C4-2B (cell line): ENCODE data around the gene PTP4A2.

Source experiments
- H3K27ac ChIP-seq: fragments of 450-650 bp; 2 replicates; pipeline ENCODE4 v1.5.1; 2017
- CTCF ChIP-seq: fragments of 450-650 bp; conservative IDR thresholded peaks from 2 replicates; pipeline ENCODE4 v1.5.1; 2017; ENCODE audit warnings: mild to moderate bottlenecking
- ZFX ChIP-seq: fragments of 450-650 bp; IDR thresholded peaks from 2 replicates; pipeline ENCODE4 v1.6.1; 2017

Gene PTP4A2

GRCh38 chr1:31913968-31914367 is 24.2 kb downstream of the PTP4A2 start:
- TF ChIP-seq CTCF (no peak), ZFX (no peak)
- H3K27ac ChIP-seq = no peak overlapping the region

GRCh38 chr1:31912839-31913239 is 25.3 kb downstream of the PTP4A2 start:
- no peak for TF ChIP-seq ZFX
- no peak for TF ChIP-seq CTCF
- H3K27ac ChIP-seq = no peak overlapping the region

- TF ChIP-seq CTCF (no peak), ZFX (no peak)
- H3K27ac ChIP-seq = no peak overlapping the region
Measured at GRCh38 chr1:31911994-31912780, 26.0 kb downstream of the PTP4A2 start.

GRCh38 chr1:31910933-31911332 is 27.2 kb downstream of the PTP4A2 start:
- no peak for TF ChIP-seq ZFX
- no peak for TF ChIP-seq CTCF
- H3K27ac ChIP-seq = no peak overlapping the region

GRCh38 chr1:31909691-31910090 is 28.5 kb downstream of the PTP4A2 start:
- no peak overlapping the region for H3K27ac ChIP-seq
- TF ChIP-seq CTCF (no peak), ZFX (no peak)

- H3K27ac ChIP-seq = no peak overlapping the region
- no peak for TF ChIP-seq CTCF
- TF ChIP-seq ZFX = no peak
Measured at GRCh38 chr1:31906557-31906956, 31.6 kb downstream of the PTP4A2 start.

- no peak overlapping the region for H3K27ac ChIP-seq
Measured at GRCh38 chr1:31905681-31906080, 32.5 kb downstream of the PTP4A2 start.

More at GRCh38 chr1:31905681-31906080, 32.5 kb downstream of the PTP4A2 start:
- TF ChIP-seq CTCF (no peak), ZFX (no peak)
